Astrocyte of the cerebellum (primary cell): ENCODE data around the gene TNFRSF18.
A peak's percentile ranks its signal among the peaks of the same experiment; 100 is the strongest.

ENCODE experiments used
- DNase-seq: peaks from one replicate; pipeline ENCODE4 v3.0.0-alpha.2; 2011; ENCODE audit warnings: low read depth
- H3K4me3 ChIP-seq: 2 replicates; pipeline ENCODE4 v1.5.1; 2011; ENCODE audit warnings: mild to moderate bottlenecking, low read depth, low read length, moderate library complexity
- CTCF ChIP-seq: IDR thresholded peaks from 2 replicates; pipeline ENCODE4 v1.5.1; 2012; ENCODE audit warnings: low read length, low read depth, moderate library complexity, mild to moderate bottlenecking; ENCODE audit errors: missing control alignments
- in situ Hi-C: cut with HindIII; loops from 2 replicates; pipeline ENCODE4 v1.10.0; 2017; ENCODE audit warnings: low sequenced_read_pairs

The TNFRSF18 gene

GRCh38 chr1:1236176-1236763 is 29.9 kb upstream of the TNFRSF18 start:
- H3K4me3 ChIP-seq, result no peak overlapping the region
- TF ChIP-seq CTCF, result no peak
- in situ Hi-C loops, result no loop called here
- DNase-seq, result no peak

DNA sequence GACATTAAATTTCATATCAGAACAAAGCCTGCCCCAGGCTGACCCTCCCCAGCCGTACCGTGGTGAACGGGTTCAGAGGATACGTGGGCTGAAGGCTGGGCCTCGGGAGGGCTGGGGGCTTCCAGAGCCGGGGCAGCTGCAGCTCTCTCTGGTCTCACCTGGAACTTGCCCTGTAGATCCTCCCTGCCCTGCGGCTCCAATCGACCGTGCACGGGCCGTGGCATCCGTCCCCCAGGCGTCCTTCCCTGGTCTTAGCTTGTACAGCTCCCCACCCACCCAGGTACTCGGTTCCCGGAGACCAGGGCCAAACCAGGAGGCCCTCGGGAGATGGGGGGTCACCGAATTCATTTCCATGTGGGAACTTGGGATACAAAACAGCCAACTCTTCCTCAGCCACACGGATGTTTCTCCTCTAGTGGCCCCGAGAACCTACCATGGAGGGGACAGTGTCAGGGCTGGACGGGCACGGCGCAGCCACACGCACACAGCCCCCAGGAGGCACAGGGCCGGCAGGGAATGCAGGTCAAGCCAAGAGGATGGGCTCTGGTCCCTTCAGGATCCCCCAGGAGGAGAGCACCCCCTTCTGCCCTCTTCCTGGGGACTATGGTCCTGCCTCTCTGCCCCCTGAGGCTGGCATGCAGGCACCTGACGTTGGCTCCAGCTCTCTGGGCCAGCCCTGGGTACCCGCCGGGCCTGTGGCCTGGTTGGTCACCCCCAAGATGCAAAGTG is 28.8 kb upstream of the TNFRSF18 start:
- no peak for DNase-seq
- H3K4me3 ChIP-seq, result no peak overlapping the region
- in situ Hi-C loops, result no loop called here
- TF ChIP-seq CTCF, result no peak

GRCh38 chr1:1234180-1234808 is 27.9 kb upstream of the TNFRSF18 start:
- no peak overlapping the region for H3K4me3 ChIP-seq
- in situ Hi-C loops, result no loop called here
- DNase-seq, result no peak

DNA sequence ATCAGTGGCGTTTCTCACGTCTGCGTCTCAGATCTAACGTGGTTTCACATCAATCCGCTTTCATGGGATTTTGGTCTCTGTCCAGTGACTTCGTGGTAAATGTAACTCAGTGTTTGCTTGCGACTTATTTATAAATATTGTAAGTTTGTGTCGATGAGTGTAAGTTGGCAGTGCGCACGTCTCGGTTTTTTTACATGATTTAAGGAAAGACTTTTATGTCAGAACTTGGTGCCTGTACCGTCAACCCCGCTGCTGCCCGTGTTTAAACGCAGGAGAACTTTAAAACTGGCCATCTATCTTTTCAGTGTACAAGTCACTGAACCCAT is 27.1 kb upstream of the TNFRSF18 start:
- no peak for DNase-seq
- no peak for TF ChIP-seq CTCF
- in situ Hi-C loops, result no loop called here
- H3K4me3 ChIP-seq, result no peak overlapping the region

More at GRCh38 chr1:1234180-1234808, 27.9 kb upstream of the TNFRSF18 start:
- no peak for TF ChIP-seq CTCF

GRCh38 chr1:1232796-1233566 is 26.6 kb upstream of the TNFRSF18 start:
- in situ Hi-C loops, result no loop called here
- H3K4me3 ChIP-seq, result no peak overlapping the region
- TF ChIP-seq CTCF, result no peak

GRCh38 chr1:1232208-1232795 is 25.9 kb upstream of the TNFRSF18 start, which contains the start of gene B3GALT6:
B3GALT6 (plus strand) TSS chr1:1232237; CDS start chr1:1232279, 42 bp downstream.
- no peak for DNase-seq
- in situ Hi-C loops, result no loop called here

More at GRCh38 chr1:1232796-1233566, 26.6 kb upstream of the TNFRSF18 start:
- DNase-seq, result no peak

More at GRCh38 chr1:1232208-1232795, 25.9 kb upstream of the TNFRSF18 start, which contains the start of gene B3GALT6:
- H3K4me3 ChIP-seq, result peak within 1 kb of the TSS; percentile 86
- TF ChIP-seq CTCF, result no peak
